BJ (cell line): ENCODE results near the gene TTL. TPM values are rescaled to one million over a fixed set of nuclear protein-coding genes. Genes with fewer than 3 reads are reported as not detected.
"Not testable (repeated sequence)": the region's sequence is repeated elsewhere in the genome, so short reads cannot be mapped to it uniquely, and the experiment has no call there.

Experiments used
- CTCF ChIA-PET: fragments of 350-600 bp; formaldehyde crosslinking; extraction: SDS; loops from one replicate; lab custom pipeline; 2021; ENCODE audit warnings: antibody characterized with exemption, inconsistent platforms; lab: Yijun Ruan, JAX
- POLR2A ChIA-PET: fragments of 300-600 bp; sonication (Branson Sonifier 250); formaldehyde crosslinking; extraction: SDS; loops from one replicate; lab custom pipeline; 2021; ENCODE audit warnings: antibody characterized with exemption; lab: Charles Lee
- DNase-seq: peaks from one replicate; pipeline ENCODE4 v3.0.0-alpha.2; 2011; ENCODE audit warnings: low read depth
- H3K27me3 ChIP-seq: 2 replicates; pipeline ENCODE4 v1.6.0; 2011; ENCODE audit warnings: low read length; ENCODE audit not compliant: control insufficient read depth, insufficient read depth
- H3K36me3 ChIP-seq: 2 replicates; pipeline ENCODE4 v1.5.1; 2011; ENCODE audit warnings: low read length; ENCODE audit not compliant: control insufficient read depth, insufficient read depth
- H3K4me3 ChIP-seq: 2 replicates; pipeline ENCODE4 v1.5.1; 2011; ENCODE audit warnings: low read depth, mild to moderate bottlenecking, control low read depth, low read length
- polyA plus RNA-seq: library from polyadenylated mRNA; depleted of rRNA; stranded (reverse); fragments of >200 nt; gene quantifications from 2 replicates; pipeline ENCODE4 v1.2.3, GENCODE V29; 2011
- TF ChIP-seq, protein P1 (sequence below): IDR thresholded peaks from 2 replicates; pipeline ENCODE4 v1.5.1; 2011; ENCODE audit warnings: low read depth, mild to moderate bottlenecking, control low read depth, inconsistent platforms, low read length, moderate library complexity; ENCODE audit not compliant: insufficient read depth

The TTL gene
- polyA plus RNA-seq, 1 experiment, result 11.1 TPM

- POLR2A ChIA-PET, result interaction anchor here (0.7 kb wide), 1 partner anchor 8 kb away, joined by 14 read pairs; no protein-coding TSS in a partner anchor
- CTCF ChIA-PET, result no interaction called here
- TF ChIP-seq, protein P1, sequence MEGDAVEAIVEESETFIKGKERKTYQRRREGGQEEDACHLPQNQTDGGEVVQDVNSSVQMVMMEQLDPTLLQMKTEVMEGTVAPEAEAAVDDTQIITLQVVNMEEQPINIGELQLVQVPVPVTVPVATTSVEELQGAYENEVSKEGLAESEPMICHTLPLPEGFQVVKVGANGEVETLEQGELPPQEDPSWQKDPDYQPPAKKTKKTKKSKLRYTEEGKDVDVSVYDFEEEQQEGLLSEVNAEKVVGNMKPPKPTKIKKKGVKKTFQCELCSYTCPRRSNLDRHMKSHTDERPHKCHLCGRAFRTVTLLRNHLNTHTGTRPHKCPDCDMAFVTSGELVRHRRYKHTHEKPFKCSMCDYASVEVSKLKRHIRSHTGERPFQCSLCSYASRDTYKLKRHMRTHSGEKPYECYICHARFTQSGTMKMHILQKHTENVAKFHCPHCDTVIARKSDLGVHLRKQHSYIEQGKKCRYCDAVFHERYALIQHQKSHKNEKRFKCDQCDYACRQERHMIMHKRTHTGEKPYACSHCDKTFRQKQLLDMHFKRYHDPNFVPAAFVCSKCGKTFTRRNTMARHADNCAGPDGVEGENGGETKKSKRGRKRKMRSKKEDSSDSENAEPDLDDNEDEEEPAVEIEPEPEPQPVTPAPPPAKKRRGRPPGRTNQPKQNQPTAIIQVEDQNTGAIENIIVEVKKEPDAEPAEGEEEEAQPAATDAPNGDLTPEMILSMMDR, result no peak
- peaks cover 12% of the 10 kb centered on the region for H3K36me3 ChIP-seq
- H3K27me3 ChIP-seq, result no peaks in the 10 kb centered on the region
- no peak for DNase-seq
- H3K4me3 ChIP-seq, result no peak overlapping the region
These were observed 67.0 kb downstream of the TTL start for GRCh38 chr2:112548980-112549379.

DNA sequence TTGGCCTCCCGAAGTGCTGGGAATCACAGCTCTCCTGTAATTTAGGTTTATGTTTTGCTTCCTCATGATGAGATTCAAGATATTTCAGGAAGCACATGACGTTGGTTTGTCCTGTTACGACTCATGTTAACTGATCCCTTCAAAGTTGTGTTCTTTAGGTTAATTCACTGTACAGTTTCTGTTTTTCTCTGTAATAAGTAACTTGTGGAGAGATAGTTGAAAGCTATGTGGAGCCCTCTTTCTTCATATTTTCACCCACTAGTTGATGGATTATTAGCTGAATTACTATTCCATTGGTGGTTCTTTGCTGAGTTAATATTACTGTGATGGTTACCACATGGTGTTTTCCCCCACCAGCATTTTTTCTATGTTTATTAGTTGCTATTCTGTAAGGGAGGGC, 84.1 kb downstream of the TTL start:
- POLR2A ChIA-PET, result no interaction called here
- TF ChIP-seq, protein P1, result no peak

DNA sequence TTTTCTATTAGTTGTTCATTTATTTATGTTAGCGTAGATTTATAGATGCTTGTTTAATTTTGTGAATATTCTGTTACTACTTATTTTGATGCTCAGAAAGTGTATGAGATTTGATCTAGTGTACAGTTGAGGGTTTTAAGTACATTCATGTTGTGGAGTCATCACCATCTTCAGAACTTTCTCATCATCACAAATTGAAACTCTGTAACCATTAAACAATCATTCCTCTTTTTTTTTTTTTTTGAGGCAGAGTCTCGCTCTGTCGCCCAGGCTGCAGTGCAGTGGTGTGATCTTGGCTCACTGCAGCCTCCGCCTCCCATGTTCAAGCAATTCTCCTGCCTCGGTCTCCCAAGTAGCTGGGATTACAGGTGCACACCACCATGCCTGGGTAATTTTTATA, 84.6 kb downstream of the TTL start:
- POLR2A ChIA-PET, H3K27me3 ChIP-seq, H3K4me3 ChIP-seq, DNase-seq: not testable (repeated sequence)
- peaks cover 11% of the 10 kb centered on the region for H3K36me3 ChIP-seq
- CTCF ChIA-PET, result interaction anchor here (0.7 to 1.1 kb wide), 2 partner anchors 13 to 18 kb away, joined by 3 read pairs; partner anchors contain the start of gene CHCHD5

More for the DNA sequence above, 84.1 kb downstream of the TTL start:
- Histone ChIP-seq H3K36me3 (peaks cover 11% of the 10 kb centered on the region), H3K27me3 (no peaks in the 10 kb centered on the region), H3K4me3 (no peak overlapping the region)
- CTCF ChIA-PET, result interaction anchor here (1.1 to 1.4 kb wide), 2 partner anchors 18 to 142 kb away, joined by 3 read pairs; partner anchors contain the start of gene CHCHD5
- DNase-seq, result no peak

DNA sequence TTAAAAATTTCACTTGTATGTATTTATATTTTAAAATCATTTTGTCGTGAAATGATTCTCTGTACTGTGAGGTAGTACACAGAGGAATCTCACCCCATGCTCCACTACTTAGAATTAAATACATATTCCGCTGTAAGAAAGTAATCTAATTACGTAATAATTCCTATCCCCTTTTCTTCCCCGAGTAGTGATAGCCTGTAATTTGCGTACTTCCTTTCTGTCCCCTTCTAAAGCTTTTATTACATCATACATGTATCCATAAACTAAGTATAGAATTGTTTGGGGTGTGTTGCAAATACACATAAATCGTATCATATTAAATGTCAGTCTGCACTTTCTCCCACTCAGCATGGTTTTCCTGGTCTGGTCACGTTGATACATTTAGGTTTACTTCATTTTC, 90.0 kb downstream of the TTL start:
- Histone ChIP-seq H3K36me3 (peaks cover 11% of the 10 kb centered on the region), H3K27me3 (no peaks in the 10 kb centered on the region), H3K4me3 (no peak overlapping the region)
- TF ChIP-seq, protein P1, result no peak
- POLR2A ChIA-PET, result no interaction called here
- no peak for DNase-seq
- CTCF ChIA-PET, result no interaction called here

- H3K4me3 ChIP-seq, result no peak overlapping the region
- TF ChIP-seq, protein P1, result peak; percentile 42
- no peak for DNase-seq
- no peaks in the 10 kb centered on the region for H3K27me3 ChIP-seq
- ChIA-PET CTCF (interaction anchor here (1.2 to 1.9 kb wide), 5 partner anchors 14 to 690 kb away, joined by 3 to 9 read pairs (median 5); no protein-coding TSS in a partner anchor), POLR2A (interaction anchor here (0.6 kb wide), 1 partner anchor 17 kb away, joined by 4 read pairs; no protein-coding TSS in a partner anchor)
- peaks cover 6% of the 10 kb centered on the region; the same call in 1 of the 2 replicates for H3K36me3 ChIP-seq
These were observed 95.8 kb downstream of the TTL start for GRCh38 chr2:112577756-112578155.

- Histone ChIP-seq H3K4me3 (no peak overlapping the region), H3K27me3 (no peaks in the 10 kb centered on the region), H3K36me3 (peaks cover 4% of the 10 kb centered on the region; the same call in 1 of the 2 replicates)
- ChIA-PET POLR2A (no interaction called here), CTCF (no interaction called here)
- TF ChIP-seq, protein P1, result 0 out of 2 replicates have a peak, but pooled peaks have one; percentile 13
- peak; percentile 40 for DNase-seq
These were observed 97.3 kb downstream of the TTL start for GRCh38 chr2:112579241-112579640.
